Left kidney (tissue), 2 donors: Measurements from ENCODE around the gene LDLRAD4. TPM values are rescaled to one million over a fixed set of nuclear protein-coding genes. Genes with fewer than 3 reads are reported as not detected.

Experiments used
- DNase-seq: peaks from one replicate; pipeline ENCODE4 v3.0.0-alpha.2; 2013
- polyA plus RNA-seq: library from polyadenylated mRNA; unstranded; fragments of 120-200 nt; gene quantifications from one replicate; pipeline ENCODE4 v1.2.1, GENCODE V29; 2013; ENCODE audit not compliant: insufficient read length

LDLRAD4 gene
- polyA plus RNA-seq, 1 donor, result 9.7 TPM

DNA sequence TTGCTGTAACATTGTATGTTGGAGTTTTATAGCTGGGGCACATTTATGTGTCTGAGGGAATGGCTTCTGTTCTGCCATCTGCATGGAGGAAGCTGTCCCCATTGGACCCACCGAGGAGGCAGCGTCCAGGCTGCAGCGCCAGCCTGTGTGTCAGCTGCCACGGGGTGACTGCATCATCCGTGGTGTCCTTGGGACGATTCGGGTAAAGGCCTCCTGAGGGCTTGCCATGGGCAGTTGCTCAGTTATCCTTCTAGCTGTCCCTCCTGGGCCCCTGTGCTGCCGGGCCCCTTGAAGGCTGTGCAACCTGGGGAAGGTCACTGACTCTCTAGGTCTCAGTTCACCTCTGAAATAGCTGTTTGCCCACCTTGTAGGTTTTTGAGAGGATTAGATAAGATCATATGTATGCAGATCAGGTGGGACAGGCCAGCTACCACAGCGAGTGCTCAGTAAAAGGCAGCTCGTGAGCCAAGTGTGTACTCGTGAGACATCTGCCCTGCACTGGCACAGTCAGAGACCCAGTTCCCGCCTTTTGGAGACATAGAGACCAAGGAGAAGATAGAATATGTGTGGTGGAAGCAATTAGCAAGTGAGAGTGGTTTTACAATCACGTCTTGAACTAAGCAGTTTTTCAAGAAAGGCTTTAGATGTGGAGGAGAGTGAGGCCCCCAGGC lies 10.6 kb downstream of the LDLRAD4 start:
- no peak for DNase-seq

DNA sequence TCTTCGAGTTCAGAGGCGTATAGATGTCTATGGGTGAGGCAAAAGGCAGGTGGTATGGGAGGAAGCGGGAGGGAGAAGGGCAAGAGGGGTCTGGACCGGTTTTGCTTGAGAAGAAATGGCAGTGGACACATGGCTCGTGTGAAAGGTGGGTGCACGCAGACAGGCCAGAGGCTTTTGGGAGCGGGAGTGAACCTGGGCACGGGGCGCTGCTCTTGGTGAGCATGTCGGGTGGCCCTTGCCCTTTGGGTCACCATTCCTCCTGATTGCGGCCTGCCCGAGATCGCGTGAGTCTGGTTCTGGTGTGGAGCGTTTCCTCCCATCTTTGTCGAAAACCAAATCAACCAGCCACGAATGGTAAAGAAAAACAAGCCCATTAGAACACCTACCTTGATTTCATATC lies 12.6 kb downstream of the LDLRAD4 start:
- DNase-seq, result no peak

DNA sequence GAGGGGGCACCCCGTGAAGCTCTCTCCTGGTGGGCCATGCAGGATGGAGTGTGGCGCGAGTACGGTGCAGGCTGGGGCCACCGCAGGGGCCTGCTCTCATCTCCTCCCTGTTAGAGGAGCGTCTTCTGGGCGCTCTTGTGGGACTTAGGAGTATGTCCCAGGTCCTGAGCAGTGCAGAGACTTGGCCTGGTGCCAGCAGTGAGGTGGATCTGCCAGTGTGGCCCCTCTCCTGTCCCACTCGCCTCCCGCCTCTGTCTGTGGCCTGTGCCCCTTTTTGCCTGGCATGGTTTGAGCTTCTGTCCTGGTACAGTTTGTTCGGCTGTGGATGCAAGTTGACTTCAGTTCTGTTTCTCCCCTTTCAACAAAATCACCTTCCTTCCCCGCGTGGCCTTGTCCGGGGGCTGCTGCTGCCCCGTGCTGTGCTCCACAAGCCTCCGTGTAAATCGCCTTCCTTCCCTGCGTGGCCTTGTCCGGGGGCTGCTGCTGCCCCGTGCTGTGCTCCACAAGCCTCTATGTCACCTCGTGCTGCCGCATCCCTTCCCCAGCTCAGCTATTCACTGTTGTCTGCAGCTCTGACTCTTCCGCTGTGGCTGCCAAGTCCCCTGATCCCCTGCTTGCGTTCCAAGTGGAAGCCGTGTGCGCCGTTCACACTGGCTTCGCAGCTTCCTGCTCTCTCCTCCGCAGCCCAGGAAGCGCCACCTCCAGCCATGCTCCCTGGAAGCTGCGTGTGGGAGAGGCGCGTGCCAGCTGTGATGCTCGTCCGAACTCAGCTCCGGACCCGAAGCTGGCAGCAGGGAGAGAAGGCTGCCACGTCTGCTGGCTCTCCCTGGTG lies 13.7 kb downstream of the LDLRAD4 start:
- DNase-seq, result no peak

DNA sequence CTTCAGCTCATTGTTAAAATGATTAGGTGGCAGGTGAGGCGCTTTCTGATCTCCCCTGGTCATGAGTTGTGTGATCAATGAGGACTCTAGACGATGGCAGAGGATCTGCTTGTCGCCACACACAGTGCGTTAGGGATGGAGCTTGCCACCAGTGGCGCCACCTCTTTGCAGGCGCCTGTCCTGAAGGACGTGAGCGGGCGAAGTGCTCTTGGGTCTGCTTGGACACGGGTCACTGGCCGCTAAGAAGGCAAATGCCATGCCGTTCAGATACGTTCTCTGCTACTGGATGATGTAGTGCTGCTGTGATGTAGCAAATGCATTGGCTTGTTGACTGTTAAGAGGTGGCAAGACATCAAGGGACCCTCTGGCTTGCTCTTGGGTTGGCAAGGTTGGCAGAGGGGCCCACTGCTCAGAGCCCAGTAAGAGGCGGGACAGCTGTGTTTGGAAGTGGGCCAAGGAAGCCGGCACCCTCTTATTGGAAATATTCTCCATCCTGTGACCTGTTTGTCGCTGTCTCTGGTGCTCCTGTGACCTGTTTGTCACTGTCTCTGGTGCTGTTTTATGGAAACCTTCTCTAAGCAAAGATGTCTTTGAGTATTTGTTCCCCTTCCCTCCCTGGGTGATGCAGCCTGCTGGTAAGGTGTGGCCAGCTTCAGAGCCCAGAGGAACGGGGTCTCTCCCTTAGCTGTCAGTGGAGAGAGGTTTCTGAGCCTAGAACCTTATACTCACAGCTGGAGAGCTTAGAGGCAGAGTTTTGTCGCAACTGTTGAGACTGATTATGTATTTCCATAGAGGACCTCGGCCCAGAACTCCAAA lies 14.6 kb downstream of the LDLRAD4 start:
- DNase-seq, result no peak

DNA sequence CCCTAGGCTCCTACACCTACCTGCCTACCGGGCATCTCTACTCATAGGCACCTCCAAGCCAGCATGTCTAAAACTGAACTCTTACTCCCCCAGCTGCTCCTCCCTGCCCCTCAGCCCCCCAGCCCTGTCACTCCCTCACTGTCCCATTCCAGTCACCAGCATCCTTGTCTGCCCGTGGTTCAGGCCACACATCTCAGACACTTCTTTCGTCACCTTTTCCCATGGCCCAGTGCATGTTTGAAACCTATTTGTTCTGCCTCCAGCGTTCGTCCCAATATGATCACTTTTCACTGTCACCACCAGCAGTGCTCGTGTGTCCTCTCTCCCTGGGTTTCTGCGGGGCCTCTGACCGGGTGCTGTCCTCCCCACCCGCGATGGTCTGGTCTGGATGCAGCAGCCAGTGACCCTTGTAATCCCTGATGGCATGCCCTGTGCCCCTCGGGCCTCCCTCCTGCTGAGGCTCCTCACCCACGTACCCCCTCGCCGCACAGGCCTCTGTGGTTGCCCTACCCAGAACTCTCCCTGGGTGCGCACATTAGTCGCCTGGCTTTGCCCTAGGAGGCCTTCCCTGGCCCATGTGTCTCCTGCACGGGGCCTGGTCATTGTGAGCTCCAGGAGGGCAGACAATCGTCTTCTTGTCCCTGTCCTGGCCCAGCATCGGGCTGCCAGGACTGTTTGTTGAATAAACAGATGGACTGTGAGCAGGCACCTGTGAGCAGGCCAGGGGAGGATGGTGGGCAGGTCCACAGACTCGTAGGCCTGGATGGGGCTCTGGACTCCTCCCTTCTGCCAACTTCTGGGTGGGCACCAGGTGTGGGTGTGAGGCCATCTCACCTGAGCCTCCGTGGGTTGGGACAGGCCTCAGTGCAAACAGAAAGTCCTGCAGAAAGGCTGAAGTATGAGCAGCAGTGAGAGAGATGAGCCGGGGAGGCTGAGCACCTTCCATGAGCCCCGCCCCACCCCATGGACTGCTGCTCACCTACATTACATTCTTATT lies 15.5 kb downstream of the LDLRAD4 start:
- no peak for DNase-seq

DNA sequence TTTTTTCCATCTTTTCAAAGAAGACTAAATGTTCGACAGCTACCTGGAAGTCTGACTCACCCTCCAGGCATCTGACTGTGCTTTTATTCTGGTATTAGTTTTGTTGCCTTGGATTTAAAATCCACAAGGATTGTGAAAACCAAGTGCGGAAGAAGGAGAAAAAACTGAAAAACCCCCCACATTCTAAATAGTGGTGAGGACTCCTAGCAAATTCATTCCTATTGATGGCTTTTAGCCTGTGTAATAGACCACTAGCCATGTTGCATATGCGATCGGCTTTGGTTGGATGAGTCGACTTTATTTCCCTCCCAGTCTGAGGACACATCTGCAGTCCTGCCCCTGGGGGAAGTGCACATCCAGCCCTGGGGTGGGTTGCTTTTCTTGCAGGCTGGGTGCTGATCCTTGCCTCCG lies 16.9 kb downstream of the LDLRAD4 start:
- no peak for DNase-seq

DNA sequence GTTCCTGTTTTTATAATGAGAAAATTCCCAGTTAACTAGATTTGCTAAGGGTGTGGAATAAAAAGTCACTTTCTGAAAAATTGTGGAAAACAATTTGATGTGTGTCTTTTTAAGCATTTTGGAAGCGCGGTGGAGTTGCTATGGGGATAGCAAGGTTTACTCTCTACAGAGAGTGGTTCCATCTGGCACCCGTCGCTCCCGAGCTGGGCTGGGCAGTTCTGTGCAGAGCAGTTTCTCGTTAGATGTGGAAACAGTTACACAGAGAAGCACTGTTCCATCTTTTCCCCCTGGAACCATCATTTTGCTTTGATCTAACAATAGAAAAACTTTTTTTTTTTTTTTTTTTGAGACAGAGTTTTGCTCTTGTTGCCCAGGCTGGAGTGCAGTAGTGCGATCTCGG lies 17.4 kb downstream of the LDLRAD4 start:
- DNase-seq, result peak; percentile 51

DNA sequence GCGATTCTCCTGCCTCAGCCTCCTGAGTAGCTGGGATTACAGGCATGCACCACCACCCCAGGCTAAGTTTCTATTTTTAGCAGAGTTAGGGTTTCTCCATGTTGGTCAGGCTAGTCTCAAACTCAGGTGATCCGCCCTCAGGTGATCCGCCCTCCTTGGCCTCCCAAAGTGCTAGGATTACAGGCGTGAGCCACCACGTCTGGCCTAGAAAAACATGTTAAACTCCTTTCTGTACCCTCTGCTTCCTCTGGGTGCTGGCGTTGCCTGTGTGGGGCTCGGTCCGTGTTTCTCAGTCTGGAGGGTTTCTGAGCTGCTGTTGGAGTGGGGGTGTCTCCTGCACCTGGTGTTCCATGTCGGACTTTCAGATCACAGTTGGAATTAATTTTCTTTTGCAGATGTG lies 17.9 kb downstream of the LDLRAD4 start:
- no peak for DNase-seq

DNA sequence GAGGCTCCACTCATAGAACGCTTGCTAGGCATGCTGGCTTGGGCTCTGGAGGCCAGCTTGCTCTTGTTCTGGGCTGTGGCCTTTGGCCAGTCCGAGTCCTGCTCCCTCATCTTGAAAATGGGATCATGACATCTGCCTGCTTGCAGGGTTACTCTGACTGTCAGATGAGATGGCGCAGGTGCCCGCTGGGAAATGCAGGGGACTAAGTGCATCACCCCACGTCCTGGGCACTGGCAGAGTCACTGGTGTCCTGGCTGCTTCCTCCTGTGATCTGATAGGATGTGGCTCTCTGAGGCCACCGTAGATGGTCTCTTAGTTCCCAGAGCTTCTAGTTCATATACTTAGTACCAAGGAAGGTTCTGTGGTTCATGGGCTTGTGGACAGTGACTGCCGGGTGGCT lies 18.5 kb downstream of the LDLRAD4 start:
- no peak for DNase-seq

DNA sequence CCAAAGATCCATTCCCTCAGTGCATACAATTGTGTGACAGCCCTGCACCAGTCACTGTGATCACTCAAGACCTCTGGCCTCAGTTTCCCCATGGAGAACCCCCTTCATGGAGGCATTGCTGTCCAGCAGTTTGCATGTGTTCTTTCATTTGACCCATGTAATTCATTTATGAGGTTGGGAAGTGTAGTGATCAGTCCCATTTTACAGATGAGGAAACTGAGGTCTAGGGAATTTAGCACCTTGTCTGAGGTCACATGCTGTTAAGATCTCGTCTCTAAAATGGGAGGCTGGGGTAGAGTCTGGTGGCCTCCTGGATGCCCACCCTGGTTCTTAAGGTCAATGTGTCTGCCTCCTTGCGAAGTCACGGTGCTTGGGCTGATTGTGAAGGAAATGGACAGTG lies 19.1 kb downstream of the LDLRAD4 start:
- no peak for DNase-seq

DNA sequence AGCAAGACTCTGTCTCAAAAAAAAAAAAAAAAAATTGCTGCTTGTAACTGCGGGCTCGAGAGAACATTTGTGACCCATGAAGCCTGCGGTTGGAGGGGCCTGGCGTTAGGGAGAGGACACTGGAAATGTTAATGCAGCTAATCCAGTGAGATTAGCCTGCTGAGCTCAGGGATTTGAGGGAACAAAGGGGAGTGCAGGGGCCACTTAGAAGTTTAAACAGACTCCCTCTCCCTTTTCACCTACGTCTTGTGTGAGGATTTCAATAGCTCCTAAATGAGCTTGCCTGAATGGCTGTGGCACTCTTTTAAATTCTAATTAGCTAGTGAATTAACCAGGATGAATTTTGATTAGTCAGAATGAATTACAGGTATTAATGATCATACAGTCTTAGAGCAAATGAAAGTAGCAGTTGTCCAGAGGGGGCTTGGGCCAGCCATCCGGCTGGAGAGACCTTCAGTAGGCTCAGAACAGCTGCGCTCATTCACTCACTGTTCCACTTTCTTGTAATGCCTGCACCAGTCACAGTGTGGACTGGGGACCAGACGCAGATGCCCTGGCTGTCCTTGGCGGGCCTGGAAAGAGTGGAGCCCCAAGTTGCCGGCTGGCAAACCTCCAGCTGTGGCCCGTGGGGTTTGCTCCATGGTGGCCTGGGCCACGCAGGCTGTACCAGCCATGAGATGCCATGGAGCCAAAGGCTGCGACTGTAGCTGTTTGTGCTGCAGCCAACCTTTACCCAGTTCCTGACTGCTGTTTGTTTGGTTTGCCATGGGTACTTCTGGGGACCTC lies 20.8 kb downstream of the LDLRAD4 start:
- DNase-seq, result no peak

DNA sequence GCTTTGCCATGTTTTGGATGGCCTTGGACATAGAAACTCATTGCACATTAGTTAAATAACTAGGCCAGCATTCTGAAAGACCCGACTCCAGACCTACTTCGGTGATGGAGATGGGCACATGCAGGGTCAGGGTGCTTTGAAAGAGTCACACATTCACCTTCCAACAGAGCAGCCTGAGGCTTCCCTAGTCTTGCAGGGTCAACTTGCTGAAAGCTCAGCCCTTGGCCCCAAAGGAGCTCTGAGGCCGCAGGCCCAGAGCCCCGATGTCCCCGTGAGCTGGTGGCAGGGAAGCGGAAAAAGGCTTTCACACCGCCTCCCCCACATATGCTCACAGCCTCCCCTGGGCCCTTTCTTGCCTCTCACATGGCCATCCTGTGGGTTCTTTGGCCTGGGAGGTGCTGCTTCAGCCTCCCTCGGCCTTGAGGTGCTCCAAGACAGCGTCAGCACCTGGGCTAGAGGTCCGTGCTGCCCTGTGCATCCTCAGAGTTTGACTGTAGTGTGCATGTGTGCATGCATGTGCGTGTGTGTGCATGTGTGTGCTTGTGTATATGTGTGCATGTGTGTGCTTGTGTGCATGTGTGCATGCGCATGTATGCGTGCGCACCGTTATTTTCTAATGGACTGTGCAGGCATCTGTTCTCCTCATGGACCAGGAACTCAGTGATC lies 21.6 kb downstream of the LDLRAD4 start:
- no peak for DNase-seq

DNA sequence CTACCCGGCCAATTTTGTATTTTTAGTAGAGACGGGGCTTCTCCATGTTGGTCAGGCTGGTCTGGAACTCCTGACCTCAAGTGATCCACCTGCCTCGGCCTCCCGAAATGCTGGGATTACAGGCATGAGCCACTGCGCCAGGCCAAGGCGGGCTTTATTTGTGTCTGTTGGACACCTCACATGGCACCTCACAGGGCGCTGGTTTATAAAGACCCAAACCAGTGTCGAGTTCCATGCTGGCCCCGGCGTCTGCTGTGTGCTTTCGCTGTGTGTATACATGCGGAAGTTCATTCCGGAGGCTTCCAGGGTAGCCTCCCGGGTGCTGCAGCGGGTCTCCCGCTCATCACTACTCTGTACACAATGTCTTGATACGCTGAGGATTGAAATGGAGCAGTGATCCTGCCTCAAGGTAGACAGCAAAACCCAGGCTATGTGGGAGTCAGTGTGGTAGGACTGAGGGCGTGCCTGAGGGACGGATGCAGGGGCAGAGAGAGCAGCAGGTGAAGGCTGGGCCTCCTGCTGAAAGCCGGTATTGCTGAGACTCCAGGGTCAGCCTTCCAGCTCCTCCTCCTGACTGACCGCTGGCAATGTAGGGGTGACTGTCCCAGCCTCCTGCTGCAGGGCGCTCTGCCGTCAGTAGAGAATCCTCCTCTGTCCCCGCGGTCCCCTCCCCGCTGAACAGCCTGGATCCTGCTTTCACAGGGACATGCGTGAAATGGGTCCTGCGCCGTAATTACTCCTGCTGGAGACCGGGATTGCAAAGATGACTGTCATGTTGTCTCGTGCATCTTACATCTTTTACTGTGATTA lies 22.7 kb downstream of the LDLRAD4 start:
- DNase-seq, result no peak

DNA sequence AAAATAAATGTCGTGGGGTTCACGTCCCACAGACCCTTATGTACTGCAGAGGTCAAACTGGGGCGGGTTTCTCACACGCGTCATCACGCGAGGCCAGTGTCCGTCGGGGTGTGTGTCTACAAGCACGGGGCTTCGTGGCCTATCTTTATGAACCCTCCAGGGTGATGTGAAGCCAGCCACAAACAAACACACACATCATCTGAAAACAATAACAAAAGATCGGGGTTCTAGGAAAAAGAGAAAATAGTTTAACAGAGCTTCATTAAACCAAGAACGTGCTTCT lies 23.3 kb downstream of the LDLRAD4 start:
- DNase-seq, result no peak

DNA sequence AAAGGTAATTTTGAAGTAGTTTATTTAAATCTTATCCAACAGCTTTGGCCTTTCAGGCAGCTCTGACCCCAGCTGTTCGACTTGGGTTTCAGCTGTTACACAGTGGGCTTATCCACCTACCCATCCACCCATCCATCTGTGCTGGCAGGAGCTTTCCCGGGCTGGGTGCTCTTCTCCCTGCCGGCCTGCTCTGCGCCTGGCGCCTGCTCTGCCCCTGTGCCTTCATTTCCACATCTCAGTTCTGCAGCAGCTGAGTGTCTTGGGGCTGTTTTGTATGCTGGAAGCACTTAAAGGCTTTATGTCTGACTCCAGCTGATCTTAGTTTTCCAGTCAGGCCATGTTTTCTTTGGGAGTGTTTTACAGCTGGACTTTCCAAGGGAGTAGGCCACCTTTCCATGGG lies 24.2 kb downstream of the LDLRAD4 start:
- no peak for DNase-seq

DNA sequence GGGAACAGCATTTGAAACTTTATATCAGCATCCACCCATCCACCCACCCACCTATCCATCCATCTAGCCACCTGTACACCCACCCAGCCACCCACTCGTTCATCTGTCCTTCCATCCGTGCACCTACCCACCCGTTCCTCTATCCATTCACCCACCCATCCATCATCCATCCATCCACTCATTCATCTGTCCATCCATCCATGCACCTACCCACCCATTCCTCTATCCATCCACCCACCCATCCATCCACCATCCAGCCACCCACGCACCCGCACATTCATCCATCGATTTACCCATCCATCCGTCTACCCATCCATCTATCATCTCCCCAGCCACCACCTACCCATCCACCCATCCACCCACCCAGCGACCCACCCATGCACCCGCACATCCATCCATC lies 24.8 kb downstream of the LDLRAD4 start:
- no peak for DNase-seq

DNA sequence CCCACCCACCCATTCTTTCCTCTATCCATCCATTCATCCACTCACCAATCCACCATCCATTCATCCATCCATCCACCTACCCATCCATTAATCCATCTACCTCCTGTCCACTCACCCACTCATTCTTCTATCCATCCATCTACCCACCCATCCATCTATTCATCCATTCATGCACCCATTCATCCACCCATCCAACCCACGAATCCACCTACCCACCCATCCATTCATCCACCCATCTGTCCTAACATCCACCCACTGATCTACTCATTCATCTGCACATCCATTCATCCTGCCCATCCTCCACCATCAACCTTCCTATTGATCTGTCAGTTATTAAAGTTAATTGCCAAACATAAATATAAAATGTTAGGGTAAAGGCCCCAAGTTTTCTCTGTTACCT lies 25.6 kb downstream of the LDLRAD4 start:
- DNase-seq, result no peak

DNA sequence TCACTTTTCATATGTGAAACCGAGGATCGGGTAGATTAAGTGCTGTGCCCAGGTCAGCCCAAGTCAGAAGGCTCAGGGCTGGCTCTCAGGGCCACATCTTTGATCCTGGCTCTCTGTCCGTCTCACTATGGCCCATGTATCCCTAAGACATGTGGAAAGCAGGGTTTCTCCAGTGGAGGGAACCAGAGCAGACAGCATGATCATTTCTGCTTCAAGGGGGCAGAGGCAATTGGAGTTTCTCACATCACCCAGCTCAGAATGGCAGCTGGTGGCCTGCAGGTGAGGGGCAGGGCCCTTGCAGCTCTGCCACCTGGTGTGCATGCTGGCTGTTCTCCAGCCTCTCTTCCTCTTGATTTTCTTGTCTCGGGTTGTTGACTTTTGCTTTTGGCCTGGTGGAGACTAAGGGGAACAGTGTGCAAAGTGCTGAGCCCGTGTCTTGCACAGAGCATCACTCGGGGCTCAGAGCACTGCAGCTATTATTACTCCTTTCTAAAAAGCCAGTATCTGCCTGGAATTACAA lies 27.0 kb downstream of the LDLRAD4 start:
- no peak for DNase-seq

DNA sequence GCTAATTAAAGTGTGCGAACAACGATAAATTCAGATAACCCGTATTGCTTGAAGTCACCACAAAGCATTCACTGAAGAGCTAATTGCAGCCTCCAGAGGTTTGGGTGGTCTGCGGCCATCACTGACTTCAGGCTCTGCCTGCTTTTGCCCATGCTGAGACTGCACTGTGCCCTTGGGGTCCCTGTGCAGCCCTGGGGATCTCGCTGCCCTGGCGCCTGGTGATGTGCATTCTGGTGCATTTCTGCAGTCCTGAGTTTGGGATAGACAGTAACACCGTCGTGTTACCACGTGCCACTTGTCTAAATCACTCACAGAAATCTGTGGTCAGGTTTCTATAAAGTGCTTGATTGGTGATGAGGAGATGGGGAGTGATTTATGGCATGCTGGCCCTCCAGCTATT lies 27.6 kb downstream of the LDLRAD4 start:
- DNase-seq, result no peak
